Measurements from ENCODE around the gene SPEF1. TPM values are rescaled to one million over a fixed set of nuclear protein-coding genes. Genes with fewer than 3 reads are reported as not detected.
"Not testable (repeated sequence)": the region's sequence is repeated elsewhere in the genome, so short reads cannot be mapped to it uniquely, and the experiment has no call there.

The SPEF1 gene, protein sequence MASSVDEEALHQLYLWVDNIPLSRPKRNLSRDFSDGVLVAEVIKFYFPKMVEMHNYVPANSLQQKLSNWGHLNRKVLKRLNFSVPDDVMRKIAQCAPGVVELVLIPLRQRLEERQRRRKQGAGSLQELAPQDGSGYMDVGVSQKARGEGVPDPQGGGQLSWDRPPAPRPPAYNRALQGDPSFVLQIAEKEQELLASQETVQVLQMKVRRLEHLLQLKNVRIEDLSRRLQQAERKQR
- polyA plus RNA-seq (2013): 0.12 TPM

DNA sequence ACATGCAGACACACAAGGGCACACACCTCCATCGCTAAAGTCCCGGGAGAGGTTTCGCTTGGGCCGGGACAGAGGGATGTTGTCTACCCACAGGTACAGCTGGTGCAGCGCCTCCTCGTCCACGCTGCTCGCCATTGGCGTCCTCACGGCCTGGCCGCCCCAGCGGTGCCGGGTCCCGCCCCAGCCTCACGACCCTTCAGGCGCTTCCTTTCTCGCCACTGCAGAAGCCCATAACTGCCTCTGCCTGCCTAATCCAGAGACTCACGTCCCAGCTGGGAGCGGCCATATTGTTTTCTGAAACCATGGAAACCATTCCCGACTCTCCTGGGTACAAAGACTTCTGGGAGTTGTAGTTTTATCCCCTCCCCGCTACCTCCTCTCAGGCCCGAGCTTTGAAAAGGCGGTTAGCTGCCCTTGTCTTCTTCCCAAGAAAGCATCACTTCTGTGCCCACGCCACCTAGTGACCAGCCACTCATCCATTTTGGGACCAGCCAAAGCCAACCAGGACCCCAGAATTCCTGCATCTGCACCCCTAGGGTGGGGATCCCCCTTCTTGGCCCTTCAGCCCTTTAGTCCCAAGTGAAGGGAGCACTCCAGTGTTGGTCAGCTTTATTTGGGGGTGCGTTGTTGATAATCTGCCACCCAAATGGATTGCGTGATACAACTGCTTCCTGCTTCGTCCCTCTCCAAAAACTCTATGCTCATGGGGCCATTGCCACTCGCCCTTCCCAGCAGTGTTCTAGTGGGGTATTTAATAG is at the start of gene SPEF1:
Gene SPEF1, minus strand, starts transcription at position 296 of the 758 bp plus-strand sequence. Its CDS starts 161 bp downstream, at position 135.
- Histone ChIP-seq H3K27ac (ENCODE audit: insufficient read depth in 1 of 2, low read depth in 1 of 2, low read length in 2 of 2, poor library complexity in 1 of 2, severe bottlenecking in 2 of 2) (no peak within 1 kb of the TSS), H3K4me3 (ENCODE audit: control insufficient read depth in 1 of 7, extremely low read depth in 1 of 7, insufficient read depth in 4 of 7, low read depth in 2 of 7, low read length in 6 of 7) (peak within 1 kb of the TSS in 6 of 7 experiments; percentile 31 to 73 (median 60)), H3K4me1 (ENCODE audit: control extremely low read depth in 1 of 4, control insufficient read depth in 4 of 4, insufficient read depth in 4 of 4, low read length in 3 of 4) (peaks cover 0 to 43% (median 37%) of the 10 kb centered on the region in 4 experiments), H3K36me3 (ENCODE audit: control insufficient read depth in 4 of 4, insufficient read depth in 4 of 4, low read length in 3 of 4) (peaks cover 0 to 11% (median 7%) of the 10 kb centered on the region in 4 experiments), H3K9me3 (ENCODE audit: control extremely low read depth in 1 of 5, control insufficient read depth in 4 of 5, insufficient read depth in 2 of 5, low read depth in 1 of 5, low read length in 4 of 5) (no peaks in the 10 kb centered on the region), H3K27me3 (replicated peaks in 2 of 5; ENCODE audit: control insufficient read depth in 4 of 5, insufficient read depth in 5 of 5, low read length in 4 of 5) (peaks cover 0 to 34% (median 18%) of the 10 kb centered on the region in 5 experiments)
- 10% methylated on average over 24 of the region's 28 CpGs for WGBS (ENCODE audit: insufficient coverage)
- ChIA-PET CTCF (interaction anchor here (0.7 to 1.5 kb wide), 6 partner anchors 9 to 74 kb away, joined by 3 to 5 read pairs (median 4); partner anchors contain the start of gene AP5S1), POLR2A (interaction anchor here (1.2 kb wide), 1 partner anchor 37 kb away, joined by 3 read pairs; no protein-coding TSS in a partner anchor)
- DNase-seq: peak; percentile 83 to 89 (median 85)

DNA sequence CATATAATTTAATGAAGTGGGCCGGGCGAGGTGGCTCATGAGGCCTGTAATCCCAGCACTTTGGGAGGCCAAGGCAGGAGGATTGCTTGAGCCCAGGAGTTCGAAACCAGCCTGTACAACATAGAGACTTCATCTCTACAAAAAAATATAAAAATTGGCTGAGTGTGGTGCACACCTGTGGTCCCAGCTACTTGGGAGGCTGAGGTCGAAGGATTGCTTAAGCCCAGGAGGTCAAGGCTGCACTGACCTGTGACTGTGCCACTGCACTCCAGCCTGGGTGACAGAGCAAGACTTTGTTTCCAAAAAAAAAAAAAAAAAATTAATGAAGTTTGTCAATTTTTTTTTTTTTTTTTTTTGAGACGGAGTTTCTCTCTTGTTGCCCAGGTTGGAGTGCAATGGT is 48.6 kb upstream of the SPEF1 start:
- POLR2A ChIA-PET; H3K27ac ChIP-seq (ENCODE audit: insufficient read depth in 1 of 2, low read depth in 1 of 2, low read length in 2 of 2, poor library complexity in 1 of 2, severe bottlenecking in 2 of 2): not testable (repeated sequence)

DNA sequence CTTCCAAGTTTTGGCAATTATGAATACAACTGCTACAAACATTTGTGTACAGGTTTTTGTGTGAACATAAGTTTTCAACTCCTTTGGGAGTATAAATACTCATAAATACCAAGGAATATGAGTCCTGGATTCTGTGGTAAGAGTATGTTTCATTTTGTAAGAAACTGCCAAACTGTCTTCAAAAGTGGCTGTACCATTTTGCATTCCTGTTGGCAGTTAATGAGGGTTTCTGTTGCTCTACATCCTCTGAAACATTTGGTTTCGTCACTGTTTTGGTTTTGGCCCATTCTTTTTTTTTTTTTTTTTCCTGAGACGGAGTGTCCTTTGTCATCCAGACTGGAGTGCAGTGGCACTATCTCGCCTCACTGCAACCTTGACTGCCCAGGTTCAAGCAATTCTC is 47.5 kb upstream of the SPEF1 start:
- H3K36me3 ChIP-seq (ENCODE audit: control insufficient read depth in 4 of 4, insufficient read depth in 4 of 4, low read length in 3 of 4): peaks cover 2 to 29% (median 20%) of the 10 kb centered on the region in 4 experiments
- 93% methylated on average over 3 of the region's 3 CpGs for WGBS (ENCODE audit: insufficient coverage)

More for the DNA sequence above, 48.6 kb upstream of the SPEF1 start:
- WGBS (ENCODE audit: insufficient coverage): 100% methylated on average over 1 of the region's 5 CpGs
- H3K27me3 ChIP-seq (replicated peaks in 2 of 5; ENCODE audit: control insufficient read depth in 4 of 5, insufficient read depth in 5 of 5, low read length in 4 of 5); DNase-seq; H3K9me3 ChIP-seq (ENCODE audit: control extremely low read depth in 1 of 5, control insufficient read depth in 4 of 5, insufficient read depth in 2 of 5, low read depth in 1 of 5, low read length in 4 of 5); H3K4me3 ChIP-seq (ENCODE audit: control insufficient read depth in 1 of 7, extremely low read depth in 1 of 7, insufficient read depth in 4 of 7, low read depth in 2 of 7, low read length in 6 of 7); H3K4me1 ChIP-seq (ENCODE audit: control extremely low read depth in 1 of 4, control insufficient read depth in 4 of 4, insufficient read depth in 4 of 4, low read length in 3 of 4): not testable (repeated sequence)
- CTCF ChIA-PET: interaction anchor here (1.0 kb wide), 1 partner anchor 40 kb away, joined by 3 read pairs; no protein-coding TSS in a partner anchor
- H3K36me3 ChIP-seq (ENCODE audit: control insufficient read depth in 4 of 4, insufficient read depth in 4 of 4, low read length in 3 of 4): peaks cover 2 to 20% (median 14%) of the 10 kb centered on the region in 4 experiments

DNA sequence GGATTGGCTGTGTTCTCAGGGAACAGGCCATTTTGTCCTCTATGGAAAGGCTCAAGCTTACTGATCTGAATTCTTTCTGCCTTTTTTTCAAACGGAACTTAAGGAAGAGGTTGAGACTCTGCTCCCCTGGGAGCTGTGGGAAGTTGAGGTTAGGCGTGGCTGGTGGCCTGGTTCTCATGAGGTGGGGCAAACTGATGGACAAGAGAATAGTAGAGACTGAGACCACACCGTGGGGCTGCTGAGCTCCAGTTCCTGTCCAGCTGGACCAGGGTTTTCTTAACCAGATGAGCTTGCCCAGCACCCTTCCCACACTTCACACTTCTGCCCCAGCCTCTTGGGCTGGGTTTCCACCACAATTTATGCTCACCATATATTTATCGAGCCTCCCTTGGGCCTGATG is 45.2 kb upstream of the SPEF1 start:
- 87% methylated on average over 3 of the region's 4 CpGs for WGBS (ENCODE audit: insufficient coverage)
- CTCF ChIA-PET: interaction anchor here (0.8 to 1.6 kb wide), 6 partner anchors 8 to 115 kb away, joined by 3 to 7 read pairs (median 4); no protein-coding TSS in a partner anchor
- POLR2A ChIA-PET: no interaction called here
- no peaks in the 10 kb centered on the region for H3K27me3 ChIP-seq (replicated peaks in 2 of 5; ENCODE audit: control insufficient read depth in 4 of 5, insufficient read depth in 5 of 5, low read length in 4 of 5)
- H3K4me3 ChIP-seq (ENCODE audit: control insufficient read depth in 1 of 7, extremely low read depth in 1 of 7, insufficient read depth in 4 of 7, low read depth in 2 of 7, low read length in 6 of 7): no peak overlapping the region
- DNase-seq: no peak
- H3K36me3 ChIP-seq (ENCODE audit: control insufficient read depth in 4 of 4, insufficient read depth in 4 of 4, low read length in 3 of 4): peaks cover 4 to 43% (median 29%) of the 10 kb centered on the region in 4 experiments
- H3K4me1 ChIP-seq (ENCODE audit: control extremely low read depth in 1 of 4, control insufficient read depth in 4 of 4, insufficient read depth in 4 of 4, low read length in 3 of 4): peaks cover 0 to 3% (median 2%) of the 10 kb centered on the region in 4 experiments
- no peak overlapping the region for H3K27ac ChIP-seq (ENCODE audit: insufficient read depth in 1 of 2, low read depth in 1 of 2, low read length in 2 of 2, poor library complexity in 1 of 2, severe bottlenecking in 2 of 2)
- no peaks in the 10 kb centered on the region for H3K9me3 ChIP-seq (ENCODE audit: control extremely low read depth in 1 of 5, control insufficient read depth in 4 of 5, insufficient read depth in 2 of 5, low read depth in 1 of 5, low read length in 4 of 5)

More for the DNA sequence above, 47.5 kb upstream of the SPEF1 start:
- CTCF ChIA-PET: no interaction called here
- Histone ChIP-seq H3K9me3 (ENCODE audit: control extremely low read depth in 1 of 5, control insufficient read depth in 4 of 5, insufficient read depth in 2 of 5, low read depth in 1 of 5, low read length in 4 of 5) (no peaks in the 10 kb centered on the region), H3K4me3 (ENCODE audit: control insufficient read depth in 1 of 7, extremely low read depth in 1 of 7, insufficient read depth in 4 of 7, low read depth in 2 of 7, low read length in 6 of 7) (no peak overlapping the region), H3K27ac (ENCODE audit: insufficient read depth in 1 of 2, low read depth in 1 of 2, low read length in 2 of 2, poor library complexity in 1 of 2, severe bottlenecking in 2 of 2) (no peak overlapping the region), H3K4me1 (ENCODE audit: control extremely low read depth in 1 of 4, control insufficient read depth in 4 of 4, insufficient read depth in 4 of 4, low read length in 3 of 4) (no peaks in the 10 kb centered on the region), H3K27me3 (replicated peaks in 2 of 5; ENCODE audit: control insufficient read depth in 4 of 5, insufficient read depth in 5 of 5, low read length in 4 of 5) (no peaks in the 10 kb centered on the region)
- no peak for DNase-seq
- POLR2A ChIA-PET: no interaction called here

DNA sequence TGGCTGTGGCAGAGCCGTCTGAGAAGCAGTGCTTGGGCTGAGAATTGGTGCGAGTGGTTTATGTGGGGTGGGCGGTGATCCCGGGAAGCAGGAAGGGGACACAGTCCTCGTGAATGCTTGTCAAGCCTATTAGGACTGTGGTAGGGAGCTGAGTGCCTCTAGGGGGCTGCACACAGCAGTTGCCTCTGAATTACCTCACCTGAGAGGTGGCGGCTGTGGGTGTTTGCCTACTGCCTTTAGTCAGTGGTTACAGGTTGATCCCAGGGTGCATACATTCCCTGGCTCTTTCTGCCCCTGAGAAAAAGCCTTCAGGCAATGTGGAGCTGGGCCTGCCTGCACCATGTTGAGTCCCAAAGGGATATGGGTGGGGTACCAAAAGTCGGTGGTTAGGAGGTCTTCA is 44.3 kb upstream of the SPEF1 start:
- Histone ChIP-seq H3K4me3 (ENCODE audit: control insufficient read depth in 1 of 7, extremely low read depth in 1 of 7, insufficient read depth in 4 of 7, low read depth in 2 of 7, low read length in 6 of 7) (no peak overlapping the region), H3K4me1 (ENCODE audit: control extremely low read depth in 1 of 4, control insufficient read depth in 4 of 4, insufficient read depth in 4 of 4, low read length in 3 of 4) (peaks cover 3 to 9% (median 5%) of the 10 kb centered on the region in 4 experiments), H3K9me3 (ENCODE audit: control extremely low read depth in 1 of 5, control insufficient read depth in 4 of 5, insufficient read depth in 2 of 5, low read depth in 1 of 5, low read length in 4 of 5) (no peaks in the 10 kb centered on the region), H3K27me3 (replicated peaks in 2 of 5; ENCODE audit: control insufficient read depth in 4 of 5, insufficient read depth in 5 of 5, low read length in 4 of 5) (no peaks in the 10 kb centered on the region), H3K27ac (ENCODE audit: insufficient read depth in 1 of 2, low read depth in 1 of 2, low read length in 2 of 2, poor library complexity in 1 of 2, severe bottlenecking in 2 of 2) (no peak overlapping the region), H3K36me3 (ENCODE audit: control insufficient read depth in 4 of 4, insufficient read depth in 4 of 4, low read length in 3 of 4) (peaks cover 4 to 43% (median 29%) of the 10 kb centered on the region in 4 experiments)
- ChIA-PET CTCF (interaction anchor here (0.6 to 2.5 kb wide), 4 partner anchors 11 to 212 kb away, joined by 4 to 9 read pairs (median 6); no protein-coding TSS in a partner anchor), POLR2A (no interaction called here)
- WGBS (ENCODE audit: insufficient coverage): 86% methylated on average over 7 of the region's 7 CpGs
- DNase-seq: no peak

DNA sequence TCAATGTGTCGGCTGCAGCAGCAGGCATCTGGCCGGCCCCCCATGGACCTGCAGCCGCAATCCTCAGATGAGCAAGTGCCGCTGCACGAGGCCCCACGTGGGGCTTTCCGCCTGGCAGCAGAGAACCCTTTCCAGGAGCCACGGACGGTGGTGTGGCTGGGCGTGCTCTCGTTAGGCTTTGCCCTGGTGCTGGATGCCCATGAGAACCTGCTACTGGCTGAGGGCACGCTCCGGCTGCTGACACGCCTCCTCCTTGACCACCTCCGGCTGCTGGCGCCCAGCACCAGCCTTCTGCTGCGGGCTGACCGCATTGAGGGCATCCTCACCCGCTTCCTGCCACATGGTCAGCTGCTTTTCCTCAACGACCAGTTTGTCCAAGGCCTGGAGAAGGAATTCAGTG is 42.6 kb upstream of the SPEF1 start:
- Histone ChIP-seq H3K36me3 (ENCODE audit: control insufficient read depth in 4 of 4, insufficient read depth in 4 of 4, low read length in 3 of 4) (peaks cover 4 to 43% (median 29%) of the 10 kb centered on the region in 4 experiments), H3K4me3 (ENCODE audit: control insufficient read depth in 1 of 7, extremely low read depth in 1 of 7, insufficient read depth in 4 of 7, low read depth in 2 of 7, low read length in 6 of 7) (no peak overlapping the region), H3K27me3 (replicated peaks in 2 of 5; ENCODE audit: control insufficient read depth in 4 of 5, insufficient read depth in 5 of 5, low read length in 4 of 5) (no peaks in the 10 kb centered on the region), H3K27ac (ENCODE audit: insufficient read depth in 1 of 2, low read depth in 1 of 2, low read length in 2 of 2, poor library complexity in 1 of 2, severe bottlenecking in 2 of 2) (no peak overlapping the region), H3K9me3 (ENCODE audit: control extremely low read depth in 1 of 5, control insufficient read depth in 4 of 5, insufficient read depth in 2 of 5, low read depth in 1 of 5, low read length in 4 of 5) (no peaks in the 10 kb centered on the region), H3K4me1 (ENCODE audit: control extremely low read depth in 1 of 4, control insufficient read depth in 4 of 4, insufficient read depth in 4 of 4, low read length in 3 of 4) (peaks cover 3 to 16% (median 13%) of the 10 kb centered on the region in 4 experiments)
- CTCF ChIA-PET: interaction anchor here (1.5 to 12.9 kb wide), 5 partner anchors 10 to 55 kb away, joined by 5 to 127 read pairs (median 9); partner anchors contain the start of gene CENPB
- no peak for DNase-seq
- WGBS (ENCODE audit: insufficient coverage): 98% methylated on average over 16 of the region's 20 CpGs
- POLR2A ChIA-PET: no interaction called here

All from common myeloid progenitor, CD34-positive (primary cell).